Esophagus (tissue), 2 donors: ENCODE measurements around the gene AMBP. TPM values are rescaled to one million over a fixed set of nuclear protein-coding genes. Genes with fewer than 3 reads are reported as not detected.
"Not testable (repeated sequence)": the region's sequence is repeated elsewhere in the genome, so short reads cannot be mapped to it uniquely, and the experiment has no call there.

ENCODE experiments used
- H3K27ac ChIP-seq, 2 donors: one replicate each; pipeline ENCODE4 v1.5.1; 2013; ENCODE audit warnings: low read depth in 2 of 2, mild to moderate bottlenecking in 2 of 2, inconsistent platforms in 1 of 2, low read length in 1 of 2, moderate library complexity in 1 of 2
- H3K27me3 ChIP-seq, 2 donors: one replicate each; pipeline ENCODE4 v1.6.1; 2013; ENCODE audit warnings: low read length in 2 of 2, control low read depth in 1 of 2, mild to moderate bottlenecking in 1 of 2; ENCODE audit not compliant: insufficient read depth in 2 of 2, control insufficient read depth in 1 of 2
- H3K36me3 ChIP-seq, 2 donors: one replicate each; pipeline ENCODE4 v1.6.1; 2013; ENCODE audit warnings: low read length in 1 of 2; ENCODE audit not compliant: control insufficient read depth in 2 of 2, insufficient read depth in 2 of 2
- H3K4me1 ChIP-seq, 2 donors: one replicate each; pipeline ENCODE4 v1.6.1; 2013; ENCODE audit warnings: low read length in 1 of 2; ENCODE audit not compliant: control insufficient read depth in 2 of 2, insufficient read depth in 2 of 2
- H3K4me3 ChIP-seq, 2 donors: one replicate each; pipeline ENCODE4 v1.5.1; 2013; ENCODE audit warnings: low read length in 2 of 2, mild to moderate bottlenecking in 2 of 2, low read depth in 1 of 2, moderate library complexity in 1 of 2
- H3K9me3 ChIP-seq, 2 donors: one replicate each; pipeline ENCODE4 v1.6.1; 2013; ENCODE audit warnings: mild to moderate bottlenecking in 2 of 2, low read depth in 1 of 2, low read length in 1 of 2, moderate library complexity in 1 of 2; ENCODE audit not compliant: control insufficient read depth in 2 of 2, insufficient read depth in 1 of 2
- WGBS, 2 donors: extraction: QIAGEN DNeasy Blood & Tissue Kit; methylation state at CpG; one replicate each; pipeline ENCODE4 v1.1.7; 2013; 5-methylcytosine and 5-hydroxymethylcytosine counted together
- polyA plus RNA-seq, 2 donors: library from polyadenylated mRNA; stranded (reverse); fragments of 200-250 nt; gene quantifications; one replicate each; pipeline ENCODE4 v1.2.3, GENCODE V29; 2013
- donor health status: healthy with polysubstance abuse.
- donor health status: Bipolar disorder and iron deficiency.

The AMBP gene
- polyA plus RNA-seq, 2 donors = 0.11 to 0.28 TPM

DNA sequence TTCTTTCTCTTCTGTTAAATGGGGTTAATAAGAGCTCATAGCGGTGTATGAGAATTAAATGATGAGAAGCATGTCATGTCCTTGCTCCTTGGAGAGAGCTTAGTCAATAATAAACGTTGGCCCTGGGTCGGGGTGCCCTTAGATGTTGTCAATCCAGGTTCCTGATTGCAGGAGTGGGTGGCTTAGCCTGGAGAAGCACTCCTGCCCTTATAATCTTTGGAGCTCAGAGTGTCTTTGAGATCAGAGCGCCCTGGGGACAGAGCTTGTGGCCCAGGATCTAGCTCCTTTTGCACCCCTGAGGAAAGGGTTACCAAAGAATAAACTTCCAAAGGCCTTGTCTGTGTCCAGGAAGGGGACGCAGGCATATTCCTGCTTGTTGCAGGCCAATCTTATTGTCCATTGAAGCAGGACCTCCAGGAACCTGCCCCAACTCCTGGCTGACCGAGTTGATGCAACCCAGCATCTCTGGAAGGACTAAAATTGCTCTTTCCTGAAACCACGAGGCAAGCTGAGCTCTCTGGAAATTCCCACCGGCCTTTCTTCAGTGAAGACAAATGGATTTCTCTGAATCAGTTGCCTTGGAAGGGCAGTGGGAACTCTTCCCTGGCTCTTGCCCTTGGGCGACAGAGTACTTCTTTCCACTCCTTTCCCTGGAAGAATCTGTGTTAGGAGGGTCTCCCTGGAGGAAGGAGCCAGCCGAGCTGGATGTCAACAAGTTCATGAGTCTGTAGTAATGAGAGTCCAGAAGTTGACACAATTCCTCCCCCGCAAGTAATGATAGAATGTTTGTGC is 6.4 kb upstream of the AMBP start:
- 73 to 81% methylated on average over 11 of the region's 11 CpGs for WGBS, 2 donors

DNA sequence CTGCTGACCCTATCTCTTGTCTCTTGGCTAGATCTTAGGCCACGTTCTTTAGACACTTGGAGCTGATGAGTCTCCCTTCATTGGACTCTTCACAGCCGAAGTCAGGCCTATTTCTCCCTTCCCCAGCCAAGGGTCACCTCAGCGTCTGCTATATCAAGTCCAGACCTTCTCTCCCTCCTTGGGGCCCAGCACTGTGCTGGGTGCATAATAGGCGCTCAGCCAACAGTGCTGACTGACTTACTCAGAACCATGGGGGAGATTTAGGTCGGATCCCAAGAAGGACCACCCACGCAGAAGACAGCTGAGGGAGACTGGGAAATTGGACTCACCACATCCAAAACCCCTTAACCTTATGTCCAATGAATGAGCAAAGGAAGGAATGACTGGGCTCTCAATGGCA is 5.6 kb upstream of the AMBP start:
- Histone ChIP-seq H3K4me3 (no peak overlapping the region), H3K9me3 (no peaks in the 10 kb centered on the region), H3K27ac (no peak overlapping the region), H3K36me3 (no peaks in the 10 kb centered on the region), H3K27me3 (no peaks in the 10 kb centered on the region), H3K4me1 (no peaks in the 10 kb centered on the region)
- 84 to 90% methylated on average over 6 of the region's 6 CpGs for WGBS, 2 donors

More for the DNA sequence above, 6.4 kb upstream of the AMBP start:
- Histone ChIP-seq H3K4me3 (no peak overlapping the region), H3K4me1 (no peaks in the 10 kb centered on the region), H3K27me3 (no peaks in the 10 kb centered on the region), H3K9me3 (no peaks in the 10 kb centered on the region), H3K27ac (no peak overlapping the region), H3K36me3 (no peaks in the 10 kb centered on the region)

DNA sequence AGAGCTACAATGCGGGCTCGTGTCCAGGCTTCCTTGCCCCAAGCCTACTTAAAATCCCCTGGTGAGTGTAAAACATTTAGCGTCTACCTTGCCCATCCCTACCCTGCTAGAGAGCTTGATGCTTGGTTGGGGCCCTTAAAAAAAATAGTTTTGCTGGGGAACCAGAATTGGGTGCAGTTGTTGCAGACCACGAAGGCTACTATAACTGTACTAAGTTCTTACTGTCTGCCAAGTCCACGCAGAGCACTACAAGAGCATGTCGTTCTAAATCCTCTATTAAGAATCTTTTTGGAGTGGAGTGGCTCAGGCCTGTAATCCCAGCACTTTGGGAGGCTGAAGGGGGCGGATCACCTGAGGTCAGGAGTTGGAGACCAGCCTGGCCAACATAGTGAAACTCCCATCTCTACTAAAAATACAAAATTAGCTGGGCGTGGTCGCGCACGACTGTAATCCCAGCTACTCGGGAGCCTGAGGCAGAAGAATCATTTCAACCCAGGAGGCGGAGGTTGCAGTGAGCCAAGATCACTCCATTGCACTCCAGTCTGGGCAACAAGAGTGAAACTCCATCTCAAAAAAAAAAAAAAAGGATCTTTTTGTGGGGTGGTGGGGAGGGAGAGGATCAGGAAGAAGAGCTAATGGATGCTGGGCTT is 4.8 kb upstream of the AMBP start:
- not testable (repeated sequence) for H3K27ac ChIP-seq, H3K27me3 ChIP-seq, H3K36me3 ChIP-seq, H3K9me3 ChIP-seq, H3K4me1 ChIP-seq, H3K4me3 ChIP-seq
- WGBS, 2 donors = 32 to 38% methylated on average over 13 of the region's 13 CpGs

DNA sequence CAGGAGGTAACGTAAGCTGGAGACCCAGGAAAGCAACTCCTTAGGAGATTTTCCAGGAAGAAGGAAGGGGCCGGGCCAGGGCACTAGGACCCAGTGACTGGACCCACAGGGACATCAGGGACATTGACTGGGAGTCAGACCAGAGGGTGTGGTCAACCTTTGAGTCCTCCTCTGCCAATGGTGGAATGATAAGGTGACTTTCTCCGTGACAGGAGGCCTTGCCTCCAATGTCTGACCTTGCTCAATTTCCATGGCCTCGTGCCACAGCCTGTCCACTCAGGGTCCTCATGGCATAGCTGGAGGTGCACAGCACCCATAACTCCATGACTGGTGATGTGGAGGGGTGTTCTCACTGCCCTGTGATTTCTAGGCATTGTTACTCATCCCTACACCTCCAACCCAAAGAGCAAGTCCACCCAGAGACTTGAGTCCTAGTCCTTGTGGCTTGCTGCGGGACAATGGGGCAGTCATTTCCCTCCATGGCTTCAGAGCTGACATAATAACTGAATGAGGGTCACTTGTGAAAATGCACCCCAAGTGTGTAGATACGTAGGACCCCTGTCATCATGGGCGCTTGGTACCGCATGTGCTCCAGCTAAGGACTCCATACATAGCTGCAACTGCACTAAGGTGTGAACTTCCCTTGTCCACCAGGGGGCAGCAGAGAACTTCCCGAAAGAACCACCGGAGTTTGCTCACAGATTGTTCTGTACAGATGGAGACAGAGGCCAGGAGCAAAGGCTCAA is 4.1 kb upstream of the AMBP start:
- no peak overlapping the region for H3K27ac ChIP-seq
- no peaks in the 10 kb centered on the region for H3K27me3 ChIP-seq
- H3K4me3 ChIP-seq = no peak overlapping the region
- H3K4me1 ChIP-seq = peaks cover 0 to 6% of the 10 kb centered on the region in 2 donors
- no peaks in the 10 kb centered on the region for H3K9me3 ChIP-seq
- WGBS, 2 donors = 44 to 48% methylated on average over 10 of the region's 10 CpGs
- H3K36me3 ChIP-seq = no peaks in the 10 kb centered on the region

DNA sequence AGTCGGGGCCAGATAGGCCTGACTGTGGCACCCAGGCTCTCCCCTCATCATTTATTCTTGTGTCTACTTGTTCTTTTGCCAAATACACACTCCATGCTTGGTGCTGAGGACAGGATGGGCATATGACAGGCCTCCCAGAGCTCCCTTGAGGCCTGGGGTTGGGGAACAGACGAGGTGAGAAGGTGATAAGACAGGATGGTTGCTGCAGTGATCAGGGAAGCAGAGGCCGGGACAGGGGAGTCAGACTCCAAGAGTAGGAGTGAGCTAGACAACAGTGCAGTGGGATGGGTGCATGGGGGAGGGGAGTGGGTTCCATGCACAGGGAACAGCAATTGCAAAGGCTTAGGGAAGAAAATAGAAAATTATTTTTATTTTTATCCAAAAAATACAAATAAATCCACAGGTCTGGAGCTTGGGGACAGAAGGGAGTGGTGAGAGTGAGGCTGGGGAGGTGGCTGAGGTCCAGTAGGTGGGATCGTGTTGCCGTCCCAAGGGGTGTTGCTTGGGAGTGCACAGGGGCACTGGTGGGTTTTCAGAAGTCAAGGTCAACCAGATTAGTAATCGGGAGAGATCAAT is 3.4 kb upstream of the AMBP start:
- Histone ChIP-seq H3K36me3 (no peaks in the 10 kb centered on the region), H3K9me3 (no peaks in the 10 kb centered on the region), H3K27me3 (no peaks in the 10 kb centered on the region), H3K27ac (no peak overlapping the region), H3K4me3 (no peak overlapping the region), H3K4me1 (peaks cover 0 to 6% of the 10 kb centered on the region in 2 donors)
- WGBS, 2 donors = 56 to 87% methylated on average over 6 of the region's 6 CpGs

DNA sequence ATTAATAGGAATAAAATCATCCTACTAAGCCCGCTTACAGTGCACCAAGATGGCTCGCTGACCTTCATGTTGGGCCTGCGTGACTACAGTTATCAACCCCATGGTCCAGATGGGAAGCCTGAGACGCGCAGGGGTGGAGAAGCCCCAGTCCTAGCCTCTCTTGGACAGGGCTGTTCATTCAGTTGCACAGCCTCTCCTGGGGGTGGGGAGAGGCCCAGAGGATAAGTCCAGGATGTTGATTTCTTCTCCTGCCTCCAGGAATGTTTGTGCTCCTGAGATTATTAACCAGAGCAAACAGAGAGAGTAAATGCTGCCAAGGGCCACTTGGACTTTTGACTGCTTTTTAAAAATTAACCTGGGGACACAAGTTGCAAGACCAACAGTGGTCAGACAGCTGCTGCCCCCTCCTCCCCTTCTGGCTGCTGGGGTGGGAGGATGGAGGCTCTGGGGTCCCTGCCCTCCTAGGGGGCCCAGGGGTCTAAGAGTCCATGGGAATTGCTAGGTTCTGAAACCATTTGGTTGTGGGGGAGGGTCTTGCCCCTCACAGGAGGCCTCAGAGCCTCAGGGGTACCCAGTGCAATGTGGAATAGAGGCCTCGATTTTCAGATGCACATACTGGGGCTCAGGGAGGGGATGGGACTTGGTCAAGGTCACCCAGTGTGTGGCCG is 2.8 kb upstream of the AMBP start:
- no peaks in the 10 kb centered on the region for H3K9me3 ChIP-seq
- no peaks in the 10 kb centered on the region for H3K27me3 ChIP-seq
- H3K4me1 ChIP-seq = peaks cover 0 to 6% of the 10 kb centered on the region in 2 donors
- 59 to 91% methylated on average over 7 of the region's 7 CpGs for WGBS, 2 donors
- H3K36me3 ChIP-seq = no peaks in the 10 kb centered on the region
- no peak overlapping the region for H3K27ac ChIP-seq
- H3K4me3 ChIP-seq = no peak overlapping the region

DNA sequence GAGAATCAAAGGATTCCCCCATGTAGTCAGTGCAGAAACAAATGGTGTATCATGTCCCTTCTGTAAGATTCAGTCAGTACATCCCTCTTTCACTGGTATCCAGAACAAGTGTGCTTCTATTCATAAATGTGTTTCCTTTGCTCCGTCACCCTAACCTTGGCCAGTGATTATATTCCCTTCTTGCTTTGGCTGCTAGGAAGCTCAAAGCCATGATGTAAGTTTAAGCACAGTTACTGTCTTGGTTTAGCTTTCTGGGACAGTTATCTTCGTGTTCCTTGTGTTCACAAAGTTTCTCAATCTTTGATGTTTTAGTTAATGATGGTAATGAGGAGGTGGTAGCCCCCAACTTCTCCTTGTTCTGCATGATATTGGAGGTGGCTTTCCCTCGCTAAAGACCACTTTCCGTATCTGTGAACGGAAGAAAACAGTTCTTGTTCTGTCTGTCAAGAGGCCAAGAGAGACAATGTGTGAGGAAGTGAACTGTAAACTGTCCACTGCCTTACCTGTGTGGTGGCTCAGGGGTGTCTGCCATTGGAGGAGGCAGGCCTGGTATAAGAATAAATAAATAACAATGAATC is 2.2 kb upstream of the AMBP start:
- Histone ChIP-seq H3K4me3 (no peak overlapping the region), H3K36me3 (no peaks in the 10 kb centered on the region), H3K9me3 (no peaks in the 10 kb centered on the region), H3K4me1 (peaks cover 0 to 6% of the 10 kb centered on the region in 2 donors), H3K27me3 (no peaks in the 10 kb centered on the region), H3K27ac (no peak overlapping the region)
- 81 to 85% methylated on average over 5 of the region's 5 CpGs for WGBS, 2 donors

DNA sequence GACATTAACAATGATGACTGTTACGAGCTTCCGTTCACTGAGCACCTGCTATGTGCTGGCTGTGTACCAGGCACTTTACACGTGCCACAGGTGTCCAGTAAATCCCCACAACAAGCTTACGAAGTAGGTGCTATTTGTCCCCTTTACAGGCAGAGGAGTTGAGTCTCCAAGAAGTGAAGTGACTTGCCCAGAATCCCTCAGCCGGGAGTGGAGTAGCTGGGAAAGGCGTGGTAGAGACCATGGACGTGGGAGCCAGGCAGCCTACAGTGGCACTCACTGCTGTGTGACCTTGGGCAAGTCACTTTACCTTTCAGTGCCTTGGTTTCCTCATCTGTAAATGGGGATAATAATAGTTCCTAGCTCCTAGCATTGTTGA is 669 bp upstream of the AMBP start:
- no peaks in the 10 kb centered on the region for H3K27me3 ChIP-seq
- 66 to 78% methylated on average over 7 of the region's 7 CpGs for WGBS, 2 donors
- H3K36me3 ChIP-seq = no peaks in the 10 kb centered on the region
- no peak overlapping the region for H3K4me3 ChIP-seq
- no peaks in the 10 kb centered on the region for H3K9me3 ChIP-seq
- H3K4me1 ChIP-seq = peaks cover 0 to 6% of the 10 kb centered on the region in 2 donors
- no peak overlapping the region for H3K27ac ChIP-seq
